ENCODE results near the gene RRP1B.

DNA sequence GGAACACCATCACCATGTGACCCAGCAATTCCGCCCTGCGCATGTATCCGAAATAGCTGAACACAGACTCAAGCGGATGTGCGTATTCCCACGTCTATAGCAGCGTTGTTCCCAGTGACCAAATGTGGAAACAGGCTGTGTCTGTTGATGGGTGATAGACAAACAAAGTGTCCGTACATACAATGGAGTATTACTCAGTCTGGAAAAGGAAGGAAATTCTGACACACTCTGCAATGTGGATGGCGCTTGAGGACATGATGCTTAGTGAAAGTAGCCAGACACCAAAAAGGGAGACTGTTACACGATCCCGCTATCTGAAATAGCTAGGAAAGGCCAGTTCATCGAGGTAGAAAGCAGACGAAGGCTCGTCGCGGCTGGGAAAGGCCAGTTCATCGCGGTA lies 85.4 kb downstream of the RRP1B start:
- no peak for TF ChIP-seq POLR2A (IDR thresholded peaks at IDR 0.05)
- TF ChIP-seq, protein P1, sequence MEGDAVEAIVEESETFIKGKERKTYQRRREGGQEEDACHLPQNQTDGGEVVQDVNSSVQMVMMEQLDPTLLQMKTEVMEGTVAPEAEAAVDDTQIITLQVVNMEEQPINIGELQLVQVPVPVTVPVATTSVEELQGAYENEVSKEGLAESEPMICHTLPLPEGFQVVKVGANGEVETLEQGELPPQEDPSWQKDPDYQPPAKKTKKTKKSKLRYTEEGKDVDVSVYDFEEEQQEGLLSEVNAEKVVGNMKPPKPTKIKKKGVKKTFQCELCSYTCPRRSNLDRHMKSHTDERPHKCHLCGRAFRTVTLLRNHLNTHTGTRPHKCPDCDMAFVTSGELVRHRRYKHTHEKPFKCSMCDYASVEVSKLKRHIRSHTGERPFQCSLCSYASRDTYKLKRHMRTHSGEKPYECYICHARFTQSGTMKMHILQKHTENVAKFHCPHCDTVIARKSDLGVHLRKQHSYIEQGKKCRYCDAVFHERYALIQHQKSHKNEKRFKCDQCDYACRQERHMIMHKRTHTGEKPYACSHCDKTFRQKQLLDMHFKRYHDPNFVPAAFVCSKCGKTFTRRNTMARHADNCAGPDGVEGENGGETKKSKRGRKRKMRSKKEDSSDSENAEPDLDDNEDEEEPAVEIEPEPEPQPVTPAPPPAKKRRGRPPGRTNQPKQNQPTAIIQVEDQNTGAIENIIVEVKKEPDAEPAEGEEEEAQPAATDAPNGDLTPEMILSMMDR (IDR thresholded peaks at IDR 0.05): no peak
